Astrocyte (in vitro differentiated cells and primary cell): ENCODE measurements around the gene FAM241B. TPM values are rescaled to one million over a fixed set of nuclear protein-coding genes. Genes with fewer than 3 reads are reported as not detected.

Experiments used
- DNase-seq: peaks from one replicate; pipeline ENCODE4 v3.0.0-alpha.2; 2010; ENCODE audit warnings: low read depth
- FAIRE-seq: peaks from 2 replicates; lab custom pipeline; 2011; peaks lifted over from hg19 to GRCh38; lab: Jason Lieb, UNC
- H2AFZ ChIP-seq: 2 replicates; pipeline ENCODE4 v1.6.0; 2012; ENCODE audit warnings: low read depth, low read length, inconsistent platforms
- H3K27ac ChIP-seq: 2 replicates; pipeline ENCODE4 v1.5.1; 2011; ENCODE audit warnings: low read depth, low read length, inconsistent platforms
- H3K27me3 ChIP-seq: 2 replicates; pipeline ENCODE4 v1.6.0; 2011; ENCODE audit warnings: low read length, inconsistent platforms; ENCODE audit not compliant: insufficient read depth
- H3K36me3 ChIP-seq: 2 replicates; pipeline ENCODE4 v1.5.1; 2011; ENCODE audit warnings: low read length, inconsistent platforms; ENCODE audit not compliant: insufficient read depth
- H3K4me1 ChIP-seq: 2 replicates; pipeline ENCODE4 v1.5.1; 2011; ENCODE audit warnings: low read length, inconsistent platforms; ENCODE audit not compliant: insufficient read depth
- H3K4me2 ChIP-seq: 2 replicates; pipeline ENCODE4 v1.6.0; 2012; ENCODE audit warnings: low read length, inconsistent platforms
- H3K4me3 ChIP-seq: 2 replicates; pipeline ENCODE4 v1.5.1; 2011; ENCODE audit warnings: low read depth, mild to moderate bottlenecking, low read length, inconsistent platforms; ENCODE audit not compliant: insufficient read depth
- H3K79me2 ChIP-seq: 2 replicates; pipeline ENCODE4 v1.6.0; 2012; ENCODE audit warnings: mild to moderate bottlenecking, low read length, inconsistent platforms; ENCODE audit not compliant: insufficient read depth
- H3K9ac ChIP-seq: 2 replicates; pipeline ENCODE4 v1.6.0; 2012; ENCODE audit warnings: mild to moderate bottlenecking, low read length, inconsistent platforms
- H3K9me3 ChIP-seq: 2 replicates; pipeline ENCODE4 v1.5.1; 2012; ENCODE audit warnings: low read depth, mild to moderate bottlenecking, low read length, inconsistent platforms; ENCODE audit not compliant: insufficient read depth
- H4K20me1 ChIP-seq: 2 replicates; pipeline ENCODE4 v1.6.0; 2012; ENCODE audit warnings: low read length, inconsistent platforms; ENCODE audit not compliant: insufficient read depth
- H3K27ac Mint-ChIP-seq: one replicate; pipeline ENCODE4 v1.8.0; 2021; ENCODE audit warnings: mild to moderate bottlenecking, mixed read lengths; ENCODE audit not compliant: unreplicated experiment
- H3K27me3 Mint-ChIP-seq: one replicate; pipeline ENCODE4 v1.8.0; 2021; ENCODE audit warnings: low read depth, mixed read lengths; ENCODE audit not compliant: unreplicated experiment
- H3K36me3 Mint-ChIP-seq: one replicate; pipeline ENCODE4 v1.8.0; 2021; ENCODE audit warnings: low read depth, mixed read lengths; ENCODE audit not compliant: unreplicated experiment
- H3K4me1 Mint-ChIP-seq: one replicate; pipeline ENCODE4 v1.8.0; 2021; ENCODE audit warnings: low read depth, mixed read lengths; ENCODE audit not compliant: unreplicated experiment
- H3K4me3 Mint-ChIP-seq: one replicate; pipeline ENCODE4 v1.8.0; 2021; ENCODE audit warnings: mild to moderate bottlenecking, moderate library complexity, mixed read lengths; ENCODE audit not compliant: unreplicated experiment
- H3K9me3 Mint-ChIP-seq: one replicate; pipeline ENCODE4 v1.8.0; 2021; ENCODE audit warnings: mild to moderate bottlenecking, mixed read lengths; ENCODE audit not compliant: unreplicated experiment
- EZH2 ChIP-seq: IDR thresholded peaks from 2 replicates; pipeline ENCODE4 v1.6.1; 2012; ENCODE audit warnings: mild to moderate bottlenecking, low read length, inconsistent platforms; ENCODE audit not compliant: insufficient read depth
- total RNA-seq: library from RNA; stranded (reverse); gene quantifications from 2 replicates; pipeline ENCODE4 v1.2.1, GENCODE V29; 2021
- TF ChIP-seq, protein P1 (sequence below): IDR thresholded peaks from 2 replicates; pipeline ENCODE4 v1.5.1; 2011; ENCODE audit warnings: low read depth, mild to moderate bottlenecking, inconsistent platforms, low read length, moderate library complexity; ENCODE audit not compliant: insufficient read depth

The FAM241B gene
- total RNA-seq, 1 donor from 2014 or later, result 4.4 TPM

DNA sequence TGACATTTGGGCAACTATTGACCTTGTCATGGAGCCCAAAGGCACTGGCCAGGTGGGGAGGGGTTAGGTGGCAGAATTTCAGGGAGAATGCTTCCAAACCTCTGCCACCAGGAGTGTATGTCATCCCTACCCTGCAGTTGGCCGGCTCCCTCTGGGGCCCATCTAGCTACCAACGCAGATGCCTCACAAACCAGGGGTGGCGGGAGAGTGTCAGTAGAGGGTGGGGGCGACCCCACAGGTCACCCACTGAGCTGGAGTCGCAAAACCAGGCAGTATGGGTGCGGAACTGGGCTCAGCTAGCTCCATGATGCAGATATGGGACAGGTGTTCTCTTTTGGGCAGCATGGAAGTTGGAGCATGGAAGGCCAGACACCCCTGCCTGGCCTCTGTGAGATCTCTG, 51.4 kb downstream of the FAM241B start:
- H3K27me3 Mint-ChIP-seq, result peaks cover 64% of the 10 kb centered on the region
- Histone ChIP-seq H3K4me2 (no peak overlapping the region), H4K20me1 (no peaks in the 10 kb centered on the region), H3K27me3 (peaks cover 42% of the 10 kb centered on the region), H2AFZ (no peak overlapping the region), H3K9ac (no peak overlapping the region), H3K27ac (no peak overlapping the region), H3K4me1 (peaks cover 21% of the 10 kb centered on the region), H3K9me3 (no peaks in the 10 kb centered on the region), H3K36me3 (no peaks in the 10 kb centered on the region), H3K79me2 (no peaks in the 10 kb centered on the region), H3K4me3 (no peak overlapping the region)
- FAIRE-seq (no peak), DNase-seq (no peak)
- H3K36me3 Mint-ChIP-seq, result no peaks in the 10 kb centered on the region
- no peak overlapping the region for H3K27ac Mint-ChIP-seq
- no peak overlapping the region for H3K4me3 Mint-ChIP-seq
- peaks cover 19% of the 10 kb centered on the region for H3K4me1 Mint-ChIP-seq
- peaks cover 9% of the 10 kb centered on the region for H3K9me3 Mint-ChIP-seq
- TF ChIP-seq EZH2, result no peak
- TF ChIP-seq, protein P1, sequence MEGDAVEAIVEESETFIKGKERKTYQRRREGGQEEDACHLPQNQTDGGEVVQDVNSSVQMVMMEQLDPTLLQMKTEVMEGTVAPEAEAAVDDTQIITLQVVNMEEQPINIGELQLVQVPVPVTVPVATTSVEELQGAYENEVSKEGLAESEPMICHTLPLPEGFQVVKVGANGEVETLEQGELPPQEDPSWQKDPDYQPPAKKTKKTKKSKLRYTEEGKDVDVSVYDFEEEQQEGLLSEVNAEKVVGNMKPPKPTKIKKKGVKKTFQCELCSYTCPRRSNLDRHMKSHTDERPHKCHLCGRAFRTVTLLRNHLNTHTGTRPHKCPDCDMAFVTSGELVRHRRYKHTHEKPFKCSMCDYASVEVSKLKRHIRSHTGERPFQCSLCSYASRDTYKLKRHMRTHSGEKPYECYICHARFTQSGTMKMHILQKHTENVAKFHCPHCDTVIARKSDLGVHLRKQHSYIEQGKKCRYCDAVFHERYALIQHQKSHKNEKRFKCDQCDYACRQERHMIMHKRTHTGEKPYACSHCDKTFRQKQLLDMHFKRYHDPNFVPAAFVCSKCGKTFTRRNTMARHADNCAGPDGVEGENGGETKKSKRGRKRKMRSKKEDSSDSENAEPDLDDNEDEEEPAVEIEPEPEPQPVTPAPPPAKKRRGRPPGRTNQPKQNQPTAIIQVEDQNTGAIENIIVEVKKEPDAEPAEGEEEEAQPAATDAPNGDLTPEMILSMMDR, result no peak

DNA sequence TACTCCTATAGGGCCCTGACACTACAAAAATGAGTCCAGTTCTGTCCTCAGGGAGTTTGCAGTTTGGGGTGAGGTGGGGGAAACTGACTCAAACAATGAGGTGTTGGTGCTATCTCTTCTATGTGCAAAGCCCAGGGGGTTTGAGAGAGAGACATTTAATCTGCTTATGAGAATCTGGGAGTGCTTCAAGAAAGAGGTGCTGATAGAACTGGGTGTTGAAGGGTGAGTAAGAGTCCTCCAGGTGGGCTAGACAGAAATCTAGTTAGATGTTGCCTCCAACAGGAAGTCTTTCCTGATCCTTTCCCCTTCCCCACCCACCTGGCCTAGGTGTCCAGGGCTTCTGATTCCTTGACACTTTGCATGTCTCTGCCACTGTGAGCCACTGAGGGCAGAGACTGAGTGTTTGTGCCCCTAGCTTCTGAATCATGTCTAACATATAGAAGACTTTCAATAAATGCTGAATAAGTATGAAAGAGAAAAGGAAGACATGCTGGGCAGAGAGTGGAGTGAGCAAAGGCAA, 53.0 kb downstream of the FAM241B start:
- H3K9me3 Mint-ChIP-seq, result peaks cover 9% of the 10 kb centered on the region
- no peak overlapping the region for H3K27ac Mint-ChIP-seq
- H3K27me3 Mint-ChIP-seq, result peaks cover 60% of the 10 kb centered on the region
- H4K20me1 ChIP-seq, result no peaks in the 10 kb centered on the region
- DNase-seq, result no peak
- no peaks in the 10 kb centered on the region for H3K9me3 ChIP-seq
- H3K4me1 Mint-ChIP-seq, result peaks cover 21% of the 10 kb centered on the region
- H3K4me1 ChIP-seq, result peaks cover 21% of the 10 kb centered on the region
- H3K27ac ChIP-seq, result no peak overlapping the region
- H3K4me3 ChIP-seq, result no peak overlapping the region
- H3K27me3 ChIP-seq, result peaks cover 35% of the 10 kb centered on the region
- TF ChIP-seq, protein P1, result no peak
- TF ChIP-seq EZH2, result no peak
- H3K4me2 ChIP-seq, result no peak overlapping the region
- H3K9ac ChIP-seq, result no peak overlapping the region
- no peaks in the 10 kb centered on the region for H3K79me2 ChIP-seq
- FAIRE-seq, result no peak
- no peaks in the 10 kb centered on the region for H3K36me3 Mint-ChIP-seq
- no peak overlapping the region for H3K4me3 Mint-ChIP-seq
- H2AFZ ChIP-seq, result no peak overlapping the region
- H3K36me3 ChIP-seq, result no peaks in the 10 kb centered on the region

Other genes with a start within 250 kb of the FAM241B start
- not detected in 2 replicates for gene TACR2, start 213.3 kb upstream of the FAM241B start, total RNA-seq
- gene TSPAN15, start 178.8 kb upstream of the FAM241B start, total RNA-seq, result 8.7 and 9.4 TPM in 2 replicates
- gene NEUROG3, start 56.8 kb upstream of the FAM241B start, total RNA-seq, result not detected in 2 replicates
- gene COL13A1, start 171.7 kb downstream of the FAM241B start, total RNA-seq, result 0.65 and 0.86 TPM in 2 replicates